HG03135 (cell line): ENCODE data around the gene CLDN16.

Experiments
- ATAC-seq: cut with Tn5 transposase; IDR thresholded peaks from one replicate; pipeline ENCODE4 v1.9.1; 2021; ENCODE audit warnings: mild to moderate bottlenecking, moderate library complexity; ENCODE audit not compliant: unreplicated experiment

CLDN16 gene

GRCh38 chr3:190387578-190388213 is at the start of gene CLDN16:
Gene CLDN16, plus strand, starts transcription at chr3:190388163. Its CDS starts 167 bp downstream, at chr3:190388330.
- no peak for ATAC-seq

GRCh38 chr3:190338717-190339116 is 49.2 kb upstream of the CLDN16 start:
- ATAC-seq, result no peak

- ATAC-seq, result peak; percentile 77
Observed at GRCh38 chr3:190339130-190339529, 48.8 kb upstream of the CLDN16 start.

- no peak for ATAC-seq
Observed at GRCh38 chr3:190340071-190340470, 47.9 kb upstream of the CLDN16 start.

- no peak for ATAC-seq
Observed at GRCh38 chr3:190345027-190345821, 42.7 kb upstream of the CLDN16 start.

- no peak for ATAC-seq
Observed at GRCh38 chr3:190345878-190346277, 42.1 kb upstream of the CLDN16 start.

GRCh38 chr3:190346541-190346940 is 41.4 kb upstream of the CLDN16 start:
- ATAC-seq, result no peak

- no peak for ATAC-seq
Observed at GRCh38 chr3:190352861-190353457, 35.0 kb upstream of the CLDN16 start.

GRCh38 chr3:190356246-190356645 is 31.7 kb upstream of the CLDN16 start:
- ATAC-seq, result no peak

- ATAC-seq, result no peak
Observed at GRCh38 chr3:190357468-190357867, 30.5 kb upstream of the CLDN16 start.

GRCh38 chr3:190359813-190360212 is 28.1 kb upstream of the CLDN16 start:
- ATAC-seq, result no peak

GRCh38 chr3:190360228-190360627 is 27.7 kb upstream of the CLDN16 start:
- ATAC-seq, result no peak

GRCh38 chr3:190361791-190362190 is 26.2 kb upstream of the CLDN16 start:
- no peak for ATAC-seq

GRCh38 chr3:190362258-190362657 is 25.7 kb upstream of the CLDN16 start:
- ATAC-seq, result no peak

GRCh38 chr3:190366133-190366532 is 21.8 kb upstream of the CLDN16 start:
- no peak for ATAC-seq

- ATAC-seq, result no peak
Observed at GRCh38 chr3:190368881-190369280, 19.1 kb upstream of the CLDN16 start.

- no peak for ATAC-seq
Observed at GRCh38 chr3:190369668-190370295, 18.2 kb upstream of the CLDN16 start.

GRCh38 chr3:190370369-190370768 is 17.6 kb upstream of the CLDN16 start:
- ATAC-seq, result no peak

GRCh38 chr3:190371152-190371551 is 16.8 kb upstream of the CLDN16 start:
- ATAC-seq, result no peak

- no peak for ATAC-seq
Observed at GRCh38 chr3:190375246-190375645, 12.7 kb upstream of the CLDN16 start.

- ATAC-seq, result no peak
Observed at GRCh38 chr3:190375671-190376070, 12.3 kb upstream of the CLDN16 start.
